Stimulated activated naive CD4-positive, alpha-beta T cell treated with Interleukin-2 at 50 U/mL for 16 hours (primary cell): Measurements from ENCODE around the gene ZBTB45.
A peak's percentile ranks its signal among the peaks of the same experiment; 100 is the strongest.

Source experiments
- DNase-seq: peaks from one replicate; lab custom pipeline; 2025; lab: John Stamatoyannopoulos, UW

The ZBTB45 gene

DNA sequence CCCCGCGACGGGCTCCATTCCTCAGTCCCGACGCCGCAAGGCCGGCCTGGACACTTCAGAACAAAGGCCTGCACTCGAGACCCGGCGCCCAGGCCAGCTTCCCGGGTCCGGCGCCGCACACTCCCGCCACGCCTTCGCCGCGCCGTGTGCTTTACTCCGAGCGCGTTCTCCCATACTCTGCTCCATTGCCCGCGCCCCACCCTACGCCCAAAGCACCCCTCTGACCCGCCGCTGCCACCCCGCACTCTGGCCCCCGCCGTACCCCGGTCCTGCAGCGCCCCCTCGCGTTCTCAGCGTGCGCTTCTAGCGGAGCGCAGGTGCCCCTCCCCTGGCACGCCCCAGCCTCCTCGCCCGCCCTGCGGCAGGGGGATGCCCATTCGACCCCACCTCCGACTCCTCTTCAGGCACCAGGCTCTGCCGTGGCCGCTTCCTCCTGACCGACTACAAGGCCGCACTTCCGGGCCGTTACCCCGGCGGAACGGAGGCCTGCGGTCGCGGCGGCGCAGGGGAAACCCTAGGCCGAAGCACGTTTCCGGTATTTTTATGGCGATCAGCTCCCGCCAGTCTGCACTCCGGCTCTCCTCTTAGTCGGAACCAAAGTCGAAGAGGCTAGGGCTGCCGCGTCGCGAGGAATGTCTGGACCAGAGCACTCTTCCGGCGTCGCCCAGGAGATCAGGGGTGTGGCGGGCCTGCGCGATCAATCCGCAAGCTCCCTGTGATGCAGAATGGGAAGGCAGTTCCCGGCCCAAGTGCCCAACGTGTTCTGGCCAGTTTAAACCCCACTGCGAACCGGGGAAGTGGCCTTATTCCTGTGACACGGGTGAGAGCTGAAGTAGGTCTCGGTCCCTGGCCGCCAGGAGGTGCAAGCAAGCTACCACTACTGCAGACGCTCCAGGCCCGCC is at the start of gene ZBTB45:
Gene ZBTB45, minus strand, starts transcription at position 456 of the 902 bp plus-strand sequence. CDS start 2,137 bp downstream, outside the sequence.
- peak; percentile 96 for DNase-seq

- DNase-seq, result no peak
These were observed 49.0 kb upstream of the ZBTB45 start for GRCh38 chr19:58568453-58569130.

- no peak for DNase-seq
These were observed 47.4 kb upstream of the ZBTB45 start for GRCh38 chr19:58566989-58567388.

GRCh38 chr19:58563823-58564222 is 44.2 kb upstream of the ZBTB45 start:
- no peak for DNase-seq

DNA sequence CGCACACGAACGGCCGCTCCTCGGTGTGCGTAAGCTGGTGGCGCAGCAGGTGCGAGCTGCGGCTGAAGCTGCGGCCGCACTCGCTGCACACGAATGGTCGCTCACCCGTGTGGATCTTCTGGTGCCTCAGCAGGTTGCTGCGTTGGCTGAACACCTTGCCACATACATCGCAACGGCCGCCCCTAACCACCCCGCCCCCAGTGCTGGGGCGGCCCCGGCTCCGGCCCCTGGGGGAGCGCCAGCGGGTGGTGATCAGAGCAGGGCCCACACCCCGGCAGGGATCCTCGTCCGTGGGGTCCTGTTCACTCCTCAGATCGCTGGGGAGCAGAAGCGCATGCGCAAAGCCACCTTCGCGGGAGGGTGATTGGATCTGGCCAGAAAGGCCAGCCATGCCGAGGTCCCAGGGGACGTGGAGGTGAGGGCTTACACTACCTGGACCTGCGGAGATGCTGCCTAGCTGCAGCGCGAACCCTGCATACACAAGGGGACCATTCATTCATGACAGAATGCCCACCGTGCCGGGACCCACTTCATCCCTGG is 43.5 kb upstream of the ZBTB45 start:
- DNase-seq, result no peak

DNA sequence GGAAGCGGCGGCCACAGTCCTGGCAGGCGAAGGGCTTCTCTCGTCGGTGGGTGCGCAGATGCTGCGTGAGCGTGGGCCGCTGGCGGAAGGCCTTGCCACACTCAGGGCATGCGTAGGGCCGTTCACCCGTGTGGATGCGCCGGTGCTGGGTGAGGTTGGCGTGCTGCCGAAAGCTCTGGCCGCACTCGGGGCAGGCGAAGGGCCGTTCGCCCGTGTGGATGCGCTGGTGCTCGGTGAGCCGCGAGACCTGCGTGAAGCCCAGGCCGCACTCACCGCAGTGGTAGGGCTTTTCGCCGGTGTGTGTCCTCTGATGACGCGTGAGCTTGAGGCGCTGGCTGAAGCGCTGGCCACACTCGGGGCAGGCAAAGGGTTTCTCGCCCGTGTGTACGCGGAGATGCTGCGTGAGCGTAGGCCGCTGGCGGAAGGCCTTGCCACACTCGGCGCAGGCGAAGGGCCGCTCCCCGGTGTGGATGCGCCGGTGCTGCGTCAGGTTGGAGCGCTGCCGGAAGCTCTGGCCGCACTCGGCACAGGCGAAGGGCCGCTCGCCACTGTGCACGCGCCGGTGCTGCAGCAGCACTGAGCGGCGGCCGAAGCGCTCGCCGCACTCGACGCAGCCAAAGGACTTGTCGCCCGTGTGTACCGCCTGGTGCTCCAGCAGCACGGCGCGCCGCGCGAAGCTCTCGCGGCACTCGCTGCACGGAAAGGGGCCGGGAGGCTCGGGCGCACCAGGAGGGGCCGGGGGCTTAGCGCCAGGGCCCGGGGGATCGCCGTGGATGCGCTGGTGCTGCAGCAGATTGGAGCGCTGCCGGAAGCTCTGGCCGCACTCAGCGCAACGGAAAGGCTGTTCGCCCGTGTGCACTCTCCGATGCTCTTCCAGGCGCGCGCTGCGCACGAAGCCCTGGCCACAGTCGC is 42.8 kb upstream of the ZBTB45 start:
- DNase-seq, result no peak

GRCh38 chr19:58561373-58562121 is 41.9 kb upstream of the ZBTB45 start:
- no peak for DNase-seq

DNA sequence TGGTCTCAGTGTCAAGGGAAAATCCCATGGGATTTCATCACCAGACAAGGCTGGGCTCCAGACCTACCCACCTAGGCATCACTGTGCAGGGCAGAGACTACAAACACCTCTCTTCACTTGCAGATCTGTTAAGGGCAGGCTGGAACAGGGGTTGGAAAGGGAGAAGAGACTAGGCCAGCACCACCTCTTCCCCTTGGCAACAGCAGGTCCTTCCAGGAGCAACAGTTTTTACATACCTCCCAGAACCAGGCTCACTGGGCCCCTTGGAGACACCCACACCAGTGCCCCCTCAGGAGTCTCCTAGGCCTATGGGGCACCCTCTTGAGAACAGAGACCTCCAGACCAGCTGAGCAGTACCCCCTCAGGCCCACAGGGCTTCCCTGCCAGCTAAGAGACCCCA is 41.3 kb upstream of the ZBTB45 start:
- DNase-seq, result no peak

GRCh38 chr19:58560007-58560887 is 40.6 kb upstream of the ZBTB45 start:
- DNase-seq, result no peak

DNA sequence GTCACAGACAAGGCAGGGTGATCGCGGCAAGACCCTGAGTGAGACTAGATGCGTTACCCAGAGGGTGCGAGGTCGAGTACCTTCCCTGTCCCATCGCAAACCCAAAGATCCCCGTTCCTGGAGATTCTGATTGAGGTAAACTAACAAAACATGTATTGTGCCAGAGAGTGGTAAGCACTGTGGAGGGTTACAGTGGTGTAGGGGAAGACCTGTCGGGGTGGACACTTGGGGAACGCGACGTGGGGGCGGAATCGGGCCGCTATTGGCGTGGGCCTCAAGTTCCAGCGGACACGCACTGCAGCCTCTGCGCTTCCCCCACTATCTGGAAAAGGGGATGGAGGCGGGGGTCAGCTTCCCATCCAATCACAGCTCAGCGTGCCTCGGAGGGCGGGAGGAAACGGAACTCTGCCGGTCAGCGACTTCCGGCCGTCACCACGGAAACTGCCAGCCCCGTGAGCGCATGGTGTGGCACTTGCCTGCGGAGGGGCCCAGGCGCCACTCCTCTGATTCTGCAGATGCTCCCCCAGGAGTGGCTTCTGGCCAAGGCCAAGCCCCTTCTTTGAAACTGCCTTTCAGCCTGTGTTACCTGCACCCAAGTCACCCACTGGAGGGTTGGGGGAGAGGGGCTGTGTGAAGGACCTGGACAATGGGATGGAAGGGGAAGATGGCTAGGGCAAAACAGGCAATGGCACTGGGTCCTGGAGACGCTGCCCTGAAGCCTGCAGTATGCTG is 39.8 kb upstream of the ZBTB45 start:
- DNase-seq, result no peak

DNA sequence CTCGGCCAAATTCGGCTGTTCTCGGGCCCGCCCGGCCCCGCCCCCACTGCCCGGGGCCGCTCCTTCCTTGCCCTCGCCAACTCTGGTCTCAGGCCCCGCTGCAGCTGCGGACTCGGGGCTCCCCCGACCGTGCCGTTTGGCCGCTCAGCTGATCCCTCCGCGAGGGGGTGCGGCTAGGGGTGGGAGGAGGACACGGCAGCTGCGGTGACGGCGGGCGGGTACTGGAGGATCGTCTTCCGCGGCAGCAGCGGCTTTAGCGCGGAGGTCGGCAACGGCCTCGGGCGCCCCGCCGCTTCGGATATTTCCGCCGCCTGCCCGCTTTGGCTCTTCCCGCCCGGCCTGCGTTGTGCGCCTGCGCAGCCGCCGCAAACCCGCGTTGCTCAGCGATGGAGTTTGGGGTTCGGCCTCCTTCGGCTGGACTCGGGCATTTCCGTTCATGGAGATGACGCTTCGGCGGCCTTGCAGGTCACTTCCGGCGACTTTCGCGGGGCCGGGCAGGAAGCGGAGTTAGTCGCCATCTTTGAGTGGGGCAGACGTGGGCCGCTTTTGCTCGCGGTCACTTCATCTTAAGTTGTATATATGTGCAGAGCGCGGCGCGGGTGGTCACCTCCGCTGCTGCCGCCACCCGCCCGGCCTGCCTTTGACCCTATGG is 39.1 kb upstream of the ZBTB45 start:
- DNase-seq, result no peak

- DNase-seq, result no peak
These were observed 38.5 kb upstream of the ZBTB45 start, which contains the start of gene UBE2M for GRCh38 chr19:58558066-58558622. UBE2M (minus strand) TSS chr19:58558611; CDS start chr19:58558381, 230 bp downstream.

DNA sequence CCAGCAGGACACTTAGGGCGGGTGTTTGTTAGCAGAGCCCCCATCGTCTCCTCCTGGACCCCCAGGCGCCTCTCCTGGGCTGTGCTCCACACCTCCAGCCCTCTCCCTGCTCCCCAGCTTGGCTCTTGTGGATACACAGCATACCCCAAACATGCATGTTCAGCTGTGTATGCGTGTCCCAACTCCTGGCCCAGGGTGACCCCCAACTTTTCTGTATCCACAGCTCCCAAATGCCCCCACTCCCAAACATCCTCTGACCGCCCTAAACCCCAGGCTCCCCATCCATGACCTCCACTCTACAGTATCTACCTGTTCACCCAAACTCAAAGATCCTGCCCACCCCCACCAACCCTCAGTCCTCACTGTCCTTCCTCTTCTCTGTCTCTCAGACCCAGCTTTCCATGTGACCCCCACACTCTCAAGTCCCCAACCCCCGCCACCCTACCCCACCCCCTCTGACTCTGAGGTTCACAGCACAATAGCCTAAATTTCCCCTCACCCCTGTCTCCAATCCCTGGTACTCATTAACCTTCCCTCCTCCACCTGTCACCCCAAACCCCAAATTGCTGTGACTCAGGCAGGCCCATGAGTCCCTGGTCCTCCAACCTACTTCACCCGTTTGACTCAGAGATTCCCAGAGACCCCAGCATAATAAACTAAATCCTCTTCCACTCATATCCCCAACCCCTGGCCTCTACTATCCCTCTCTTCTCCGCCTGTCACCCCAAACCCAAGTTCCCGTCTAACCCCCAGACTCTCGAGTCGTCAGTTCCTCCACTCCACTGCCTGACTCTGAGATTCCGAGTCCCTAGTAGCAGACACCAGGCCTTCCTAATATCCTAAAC is 37.8 kb upstream of the ZBTB45 start:
- DNase-seq, result no peak

GRCh38 chr19:58556622-58557220 is 37.1 kb upstream of the ZBTB45 start:
- no peak for DNase-seq

GRCh38 chr19:58555920-58556621 is 36.5 kb upstream of the ZBTB45 start:
- no peak for DNase-seq

DNA sequence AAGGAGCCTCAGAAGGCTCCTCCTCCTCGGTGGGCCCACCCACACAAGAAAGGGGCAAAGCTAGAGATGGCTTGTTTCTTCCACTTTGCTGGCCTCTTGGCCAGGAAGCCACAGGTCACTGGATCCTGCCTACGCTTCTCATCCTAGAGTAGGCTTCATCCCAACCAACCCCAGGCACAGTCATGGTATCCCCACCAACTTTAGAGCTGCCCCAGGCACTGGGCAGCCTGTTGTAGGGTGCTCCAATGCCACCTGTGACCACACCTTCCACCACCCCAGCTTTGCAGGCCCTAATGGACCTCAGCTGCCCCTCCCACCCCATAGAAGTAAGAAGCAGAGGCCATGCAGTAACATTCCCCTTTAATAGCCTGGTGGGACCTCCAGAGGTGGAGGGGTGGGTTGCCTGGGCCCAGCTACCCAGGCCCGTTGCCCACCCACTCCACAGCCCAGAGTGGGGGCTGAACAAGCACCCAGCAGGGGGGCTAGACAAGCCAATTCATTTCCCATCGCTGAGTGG is 35.8 kb upstream of the ZBTB45 start:
- DNase-seq, result no peak
